K562 (cell line): Measurements from ENCODE around the gene SPCS2. TPM values are rescaled to one million over a fixed set of nuclear protein-coding genes. Genes with fewer than 3 reads are reported as not detected.
A peak's percentile ranks its signal among the peaks of the same experiment; 100 is the strongest.

ENCODE experiments used
- ARID1B ChIP-seq: fragments of 450-650 bp; IDR thresholded peaks from 2 replicates; pipeline ENCODE4 v1.6.1; 2016; ENCODE audit warnings: antibody characterized with exemption, mild to moderate bottlenecking, inconsistent platforms
- CEBPG ChIP-seq, 3 experiments: fragments of 200-800 bp in 1 of 3; sonication (Bioruptor generic) in 1 of 3; sonication (generic) in 1 of 3; formaldehyde crosslinking in 1 of 3; IDR thresholded peaks in 2 of 3; conservative IDR thresholded peaks in 1 of 3; 2 replicates each; pipeline versions ENCODE4 v1.6.1 to v1.8.0; 2016 to 2022; ENCODE audit warnings: missing compliant biosample characterization in 2 of 3, missing genetic modification characterization in 2 of 3, mild to moderate bottlenecking in 1 of 3, missing genetic modification reagents in 1 of 3
- HDAC1 ChIP-seq, 2 experiments: fragments of 450-650 bp; IDR thresholded peaks; 2 replicates each; pipeline ENCODE4 v1.6.1; 2016 to 2017; ENCODE audit warnings: inconsistent platforms in 1 of 2, mild to moderate bottlenecking in 1 of 2, moderate library complexity in 1 of 2
- polyA plus RNA-seq, 8 experiments: library from polyadenylated mRNA; depleted of rRNA in 4 of 8; stranded (reverse) in 5 of 8; unstranded in 3 of 8; fragments of >200 nt; fragmentation: Nextera tagmentation in 2 of 8; fragmentation: Illumina TruSeq in 1 of 8; extraction: Ambion mirVana in 2 of 8; extraction: Trizol in 1 of 8; gene quantifications; 2 replicates each; pipeline versions ENCODE4 v1.2.1 to v1.2.3, GENCODE V29; 2011 to 2014; ENCODE audit warnings: inconsistent platforms in 1 of 8, missing spikeins in 1 of 8
- total RNA-seq, 7 experiments: library from RNA; depleted of rRNA in 6 of 7; stranded (reverse); fragments of >200 nt in 6 of 7; fragmentation: Illumina TruSeq in 2 of 7; extraction: Trizol in 2 of 7; gene quantifications; 2 replicates each; pipeline versions ENCODE4 v1.2.1 to v1.2.3, GENCODE V29; 2011 to 2021; ENCODE audit warnings: low replicate concordance in 1 of 7
- TF ChIP-seq, protein P1 (sequence below): fragments of 250-450 bp; sonication (Bioruptor Pico); IDR thresholded peaks from 2 replicates; pipeline ENCODE4 v1.4.0; 2020

SPCS2 gene
- total and polyA plus RNA-seq, 9 of the 15 experiments (the other 6 are each of a cell fraction or from before 2014, with no cell fraction given), result 38.2 to 458 (median 193) TPM

DNA sequence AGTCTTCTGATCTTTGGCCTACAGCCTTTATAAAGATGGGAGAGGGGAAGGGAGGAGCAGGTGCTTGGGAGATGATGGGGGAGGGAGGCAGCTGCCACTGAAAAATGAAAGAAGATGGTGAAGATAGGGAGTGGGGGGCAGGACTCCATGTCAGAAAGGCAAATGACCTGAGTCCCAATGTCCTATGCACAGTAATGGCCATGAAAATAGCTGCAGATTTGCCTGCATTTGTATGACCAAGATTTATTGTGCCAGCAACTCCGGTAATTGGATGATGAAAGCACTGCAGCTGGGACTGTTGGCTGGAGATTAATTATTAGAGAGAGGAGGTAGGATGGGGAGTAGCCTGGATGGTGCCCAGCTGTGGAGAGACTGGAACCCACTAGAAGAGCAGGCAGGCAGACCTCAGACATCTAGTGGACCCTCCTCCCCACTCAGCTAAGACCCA is 75.7 kb downstream of the SPCS2 start (continued):
- TF ChIP-seq, protein P1, sequence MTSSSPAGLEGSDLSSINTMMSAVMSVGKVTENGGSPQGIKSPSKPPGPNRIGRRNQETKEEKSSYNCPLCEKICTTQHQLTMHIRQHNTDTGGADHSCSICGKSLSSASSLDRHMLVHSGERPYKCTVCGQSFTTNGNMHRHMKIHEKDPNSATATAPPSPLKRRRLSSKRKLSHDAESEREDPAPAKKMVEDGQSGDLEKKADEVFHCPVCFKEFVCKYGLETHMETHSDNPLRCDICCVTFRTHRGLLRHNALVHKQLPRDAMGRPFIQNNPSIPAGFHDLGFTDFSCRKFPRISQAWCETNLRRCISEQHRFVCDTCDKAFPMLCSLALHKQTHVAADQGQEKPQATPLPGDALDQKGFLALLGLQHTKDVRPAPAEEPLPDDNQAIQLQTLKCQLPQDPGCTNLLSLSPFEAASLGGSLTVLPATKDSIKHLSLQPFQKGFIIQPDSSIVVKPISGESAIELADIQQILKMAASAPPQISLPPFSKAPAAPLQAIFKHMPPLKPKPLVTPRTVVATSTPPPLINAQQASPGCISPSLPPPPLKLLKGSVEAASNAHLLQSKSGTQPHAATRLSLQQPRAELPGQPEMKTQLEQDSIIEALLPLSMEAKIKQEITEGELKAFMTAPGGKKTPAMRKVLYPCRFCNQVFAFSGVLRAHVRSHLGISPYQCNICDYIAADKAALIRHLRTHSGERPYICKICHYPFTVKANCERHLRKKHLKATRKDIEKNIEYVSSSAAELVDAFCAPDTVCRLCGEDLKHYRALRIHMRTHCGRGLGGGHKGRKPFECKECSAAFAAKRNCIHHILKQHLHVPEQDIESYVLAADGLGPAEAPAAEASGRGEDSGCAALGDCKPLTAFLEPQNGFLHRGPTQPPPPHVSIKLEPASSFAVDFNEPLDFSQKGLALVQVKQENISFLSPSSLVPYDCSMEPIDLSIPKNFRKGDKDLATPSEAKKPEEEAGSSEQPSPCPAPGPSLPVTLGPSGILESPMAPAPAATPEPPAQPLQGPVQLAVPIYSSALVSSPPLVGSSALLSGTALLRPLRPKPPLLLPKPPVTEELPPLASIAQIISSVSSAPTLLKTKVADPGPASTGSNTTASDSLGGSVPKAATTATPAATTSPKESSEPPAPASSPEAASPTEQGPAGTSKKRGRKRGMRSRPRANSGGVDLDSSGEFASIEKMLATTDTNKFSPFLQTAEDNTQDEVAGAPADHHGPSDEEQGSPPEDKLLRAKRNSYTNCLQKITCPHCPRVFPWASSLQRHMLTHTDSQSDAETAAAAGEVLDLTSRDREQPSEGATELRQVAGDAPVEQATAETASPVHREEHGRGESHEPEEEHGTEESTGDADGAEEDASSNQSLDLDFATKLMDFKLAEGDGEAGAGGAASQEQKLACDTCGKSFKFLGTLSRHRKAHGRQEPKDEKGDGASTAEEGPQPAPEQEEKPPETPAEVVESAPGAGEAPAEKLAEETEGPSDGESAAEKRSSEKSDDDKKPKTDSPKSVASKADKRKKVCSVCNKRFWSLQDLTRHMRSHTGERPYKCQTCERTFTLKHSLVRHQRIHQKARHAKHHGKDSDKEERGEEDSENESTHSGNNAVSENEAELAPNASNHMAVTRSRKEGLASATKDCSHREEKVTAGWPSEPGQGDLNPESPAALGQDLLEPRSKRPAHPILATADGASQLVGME (CRISPR knock-in tag), result 0 out of 2 replicates have a peak, but pooled peaks have one; percentile 17
- 0 out of 2 replicates have a peak, but pooled peaks have one; percentile 8 for TF ChIP-seq ARID1B
- no peak for TF ChIP-seq CEBPG (CRISPR knock-in tag; IDR thresholded peaks at IDR 0.05)
- peak in 1 of 2 experiments; percentile 25; a peak in 1 of 4 replicates for TF ChIP-seq CEBPG (tag; conservative IDR thresholded peaks at IDR 0.05 in 1 of 2, IDR thresholded peaks at IDR 0.05 in 1 of 2)
- TF ChIP-seq HDAC1 (IDR thresholded peaks at IDR 0.05), result 0 out of 4 replicates have a peak, but pooled peaks of 1 of the 2 experiments have one; percentile 36
